Upper lobe of right lung (tissue), 1 donor: ENCODE results near the gene RNF150. TPM values are rescaled to one million over a fixed set of nuclear protein-coding genes. Genes with fewer than 3 reads are reported as not detected.

Experiments used
- ATAC-seq: fragments of 200-7000 bp; cut with Tn5 transposase; one replicate; pipeline ENCODE4 v1.9.1; 2020; ENCODE audit warnings: mild to moderate bottlenecking, moderate library complexity
- DNase-seq: peaks from one replicate; pipeline ENCODE4 v3.0.0-alpha.2; 2020
- H3K27ac ChIP-seq: fragments of 200-600 bp; one replicate; pipeline ENCODE4 v1.8.0; 2022
- H3K27me3 ChIP-seq: fragments of 200-600 bp; one replicate; pipeline ENCODE4 v1.8.0; 2022; ENCODE audit warnings: mild to moderate bottlenecking
- H3K36me3 ChIP-seq: fragments of 200-600 bp; one replicate; pipeline ENCODE4 v1.8.0; 2022
- H3K4me1 ChIP-seq: fragments of 200-600 bp; one replicate; pipeline ENCODE4 v1.8.0; 2022
- H3K4me3 ChIP-seq: fragments of 200-600 bp; one replicate; pipeline ENCODE4 v1.8.0; 2022; ENCODE audit warnings: mild to moderate bottlenecking
- H3K9me3 ChIP-seq: fragments of 200-600 bp; one replicate; pipeline ENCODE4 v1.8.0; 2022
- intact Hi-C: fragments of 100-400 bp; cut with DNase I; formaldehyde crosslinking; loops from one replicate; pipeline ENCODE4 v1.11.0; 2022
- total RNA-seq: library from RNA; stranded (reverse); fragmentation: NEBNext Ultra II Directional; extraction: Animal tissue kit (Norgen Biotek cat#: 25700); gene quantifications from one replicate; pipeline ENCODE4 v1.2.1, GENCODE V29; 2021
- TF ChIP-seq, protein P1 (sequence below): fragments of 200-600 bp; IDR thresholded peaks from one replicate; pipeline ENCODE4 v1.8.0; 2022; ENCODE audit warnings: antibody characterized with exemption
- donor health status: DM: no; HTN: yes; CAD: no; lungs with severe emphysema.

RNF150 gene
- total RNA-seq, 1 donor from 2014 or later: 2.4 TPM

DNA sequence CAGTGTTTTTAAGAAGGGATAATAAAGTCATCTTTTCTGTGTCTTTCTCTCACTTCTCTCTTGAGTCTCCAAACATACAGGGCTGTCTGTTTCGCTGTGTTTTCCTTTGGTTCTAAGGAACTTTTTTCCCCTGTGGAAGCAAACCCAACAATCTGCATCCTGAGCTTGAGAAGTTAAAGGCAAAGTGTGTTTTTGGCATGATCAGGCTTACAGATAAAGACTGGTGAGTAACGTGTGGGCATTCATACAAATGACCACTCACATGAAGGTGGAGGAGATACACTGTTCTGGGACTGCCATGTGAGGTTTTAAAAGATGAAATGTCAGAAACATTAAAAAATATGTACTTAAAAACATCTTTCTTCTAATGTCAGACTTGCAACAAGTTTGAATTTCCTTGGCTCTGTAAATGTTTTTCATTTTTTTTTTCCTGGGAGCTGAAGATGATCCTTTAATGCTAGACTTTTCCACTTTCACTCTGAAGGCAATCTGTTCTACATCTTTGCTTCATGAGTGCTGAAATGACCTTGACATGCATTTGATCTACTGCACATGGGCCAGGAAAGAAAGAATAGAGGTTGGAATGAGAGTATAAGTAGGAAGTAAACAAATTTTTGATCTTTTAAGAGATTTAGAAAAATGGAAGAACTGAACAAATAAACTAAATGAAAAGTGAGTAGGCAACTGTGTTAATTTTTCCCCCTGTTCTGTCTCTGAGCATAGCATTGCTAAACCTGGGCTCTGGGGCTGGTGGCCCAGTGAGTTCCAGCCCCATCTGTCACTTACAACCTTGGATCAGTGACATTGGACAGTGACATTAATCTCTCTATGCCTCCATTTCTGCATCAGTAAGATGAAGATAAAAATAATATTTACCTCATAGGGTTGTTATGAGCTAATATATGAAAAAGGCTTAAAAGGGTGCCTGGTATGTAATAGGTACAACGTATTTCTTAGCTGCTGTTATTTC is 226.0 kb downstream of the RNF150 start:
- ATAC-seq (no peak), DNase-seq (no peak)
- Histone ChIP-seq H3K4me3 (no peak overlapping the region), H3K27me3 (no peaks in the 10 kb centered on the region), H3K9me3 (no peaks in the 10 kb centered on the region), H3K36me3 (no peaks in the 10 kb centered on the region), H3K4me1 (no peaks in the 10 kb centered on the region), H3K27ac (no peak overlapping the region)
- intact Hi-C loops: no loop called here
- TF ChIP-seq, protein P1, sequence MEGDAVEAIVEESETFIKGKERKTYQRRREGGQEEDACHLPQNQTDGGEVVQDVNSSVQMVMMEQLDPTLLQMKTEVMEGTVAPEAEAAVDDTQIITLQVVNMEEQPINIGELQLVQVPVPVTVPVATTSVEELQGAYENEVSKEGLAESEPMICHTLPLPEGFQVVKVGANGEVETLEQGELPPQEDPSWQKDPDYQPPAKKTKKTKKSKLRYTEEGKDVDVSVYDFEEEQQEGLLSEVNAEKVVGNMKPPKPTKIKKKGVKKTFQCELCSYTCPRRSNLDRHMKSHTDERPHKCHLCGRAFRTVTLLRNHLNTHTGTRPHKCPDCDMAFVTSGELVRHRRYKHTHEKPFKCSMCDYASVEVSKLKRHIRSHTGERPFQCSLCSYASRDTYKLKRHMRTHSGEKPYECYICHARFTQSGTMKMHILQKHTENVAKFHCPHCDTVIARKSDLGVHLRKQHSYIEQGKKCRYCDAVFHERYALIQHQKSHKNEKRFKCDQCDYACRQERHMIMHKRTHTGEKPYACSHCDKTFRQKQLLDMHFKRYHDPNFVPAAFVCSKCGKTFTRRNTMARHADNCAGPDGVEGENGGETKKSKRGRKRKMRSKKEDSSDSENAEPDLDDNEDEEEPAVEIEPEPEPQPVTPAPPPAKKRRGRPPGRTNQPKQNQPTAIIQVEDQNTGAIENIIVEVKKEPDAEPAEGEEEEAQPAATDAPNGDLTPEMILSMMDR: no peak

DNA sequence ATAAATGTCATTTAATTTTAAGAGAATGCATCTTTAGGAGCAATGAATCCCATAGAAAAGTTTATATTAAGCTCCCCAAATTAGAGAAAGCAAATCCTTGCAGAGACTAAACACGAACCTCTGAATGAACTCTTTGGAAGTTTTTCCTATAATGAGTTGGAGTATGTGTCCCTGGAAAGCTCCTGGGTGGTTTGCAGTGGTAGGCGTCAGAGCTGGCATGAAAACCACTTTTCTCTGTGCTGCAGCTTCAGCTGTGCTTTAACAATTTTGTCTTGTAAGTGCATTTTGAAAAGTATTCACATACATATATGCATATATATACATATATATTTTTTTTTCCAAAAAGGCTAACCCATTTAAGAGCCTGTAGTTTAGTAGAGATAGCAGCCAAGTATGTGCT is 228.4 kb downstream of the RNF150 start:
- Histone ChIP-seq H3K27me3 (no peaks in the 10 kb centered on the region), H3K4me1 (no peaks in the 10 kb centered on the region), H3K4me3 (no peak overlapping the region), H3K9me3 (no peaks in the 10 kb centered on the region), H3K36me3 (no peaks in the 10 kb centered on the region), H3K27ac (no peak overlapping the region)
- intact Hi-C loops: no loop called here
- DNase-seq: no peak
- no peak for ATAC-seq
- TF ChIP-seq, protein P1: no peak

DNA sequence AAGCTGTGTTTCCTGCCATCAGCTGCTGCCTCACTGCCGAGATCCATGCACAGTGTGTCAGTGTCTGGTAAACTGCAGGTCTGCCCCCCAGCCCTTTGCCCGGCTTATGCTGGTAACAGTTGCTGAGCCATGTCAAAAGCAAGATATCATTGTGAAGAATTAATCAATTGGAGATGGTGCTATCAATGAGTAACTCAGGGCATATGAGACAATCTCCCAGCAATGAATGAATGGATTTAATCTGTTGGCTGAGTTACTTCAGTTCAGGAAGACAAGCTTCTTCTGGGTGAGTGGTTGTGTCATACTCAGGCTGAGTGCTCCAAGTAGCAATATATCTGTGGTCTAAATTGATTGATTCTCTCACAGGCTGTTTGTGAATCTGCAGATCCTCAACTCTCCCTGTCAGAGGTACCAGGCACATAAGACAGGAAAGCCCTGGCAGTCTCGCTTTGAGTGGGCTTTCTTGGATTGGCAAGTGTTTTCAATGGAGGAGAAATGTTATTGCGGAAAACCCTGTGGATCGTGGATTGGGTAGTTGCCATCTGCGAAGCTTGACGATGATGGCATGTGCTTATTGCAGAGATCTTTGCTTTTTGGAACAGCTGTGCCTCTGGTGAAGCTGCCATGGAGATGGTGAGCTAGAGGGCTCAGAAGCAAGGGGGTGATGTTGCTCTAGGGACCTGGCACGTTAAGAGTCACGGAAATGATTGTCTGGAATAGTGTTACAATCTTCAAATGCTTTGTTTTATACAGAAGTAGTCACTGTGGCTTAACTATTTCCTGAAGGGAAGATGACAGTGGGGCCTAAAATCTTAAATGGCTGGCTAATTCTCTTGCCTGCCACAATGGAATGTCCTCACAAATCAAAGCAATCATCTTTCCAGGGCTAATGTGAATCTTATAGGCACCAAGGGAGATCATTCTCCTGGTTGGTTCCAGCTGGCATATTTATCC is 229.5 kb downstream of the RNF150 start:
- no peak overlapping the region for H3K4me3 ChIP-seq
- H3K9me3 ChIP-seq: no peaks in the 10 kb centered on the region
- intact Hi-C loops: no loop called here
- TF ChIP-seq, protein P1: no peak
- ATAC-seq (no peak), DNase-seq (no peak)
- no peaks in the 10 kb centered on the region for H3K36me3 ChIP-seq
- H3K27ac ChIP-seq: no peak overlapping the region
- H3K4me1 ChIP-seq: no peaks in the 10 kb centered on the region
- H3K27me3 ChIP-seq: no peaks in the 10 kb centered on the region

DNA sequence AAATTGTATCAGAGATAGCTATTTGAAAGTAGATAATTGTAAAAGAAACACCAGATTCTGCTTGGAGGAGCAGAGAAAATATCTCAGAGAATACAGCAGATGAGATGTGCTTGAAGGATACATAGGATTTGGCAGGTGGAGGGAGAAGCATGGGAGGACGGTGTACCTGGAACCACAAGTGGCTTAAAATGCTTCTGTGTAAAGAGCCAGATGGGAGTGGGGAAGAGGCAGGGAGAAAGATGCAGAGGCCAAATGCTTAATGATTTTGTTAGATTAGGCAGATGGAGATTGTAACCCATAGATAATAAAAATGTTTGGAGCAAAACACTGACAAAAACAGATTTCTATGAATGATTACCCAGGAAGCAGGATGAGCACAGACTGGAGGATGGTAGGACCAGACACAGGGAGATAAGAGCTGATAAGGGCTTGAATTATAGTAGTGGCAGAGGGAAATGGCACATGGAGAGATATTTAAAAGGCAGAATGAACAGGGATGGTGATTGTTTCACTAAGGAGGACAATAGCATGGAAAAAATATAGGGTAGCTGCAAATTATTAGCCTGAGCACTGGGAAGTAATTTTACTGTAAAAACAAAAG is 231.4 kb downstream of the RNF150 start:
- intact Hi-C loops: no loop called here
- Histone ChIP-seq H3K4me1 (no peaks in the 10 kb centered on the region), H3K4me3 (no peak overlapping the region), H3K9me3 (no peaks in the 10 kb centered on the region), H3K27me3 (no peaks in the 10 kb centered on the region), H3K27ac (no peak overlapping the region), H3K36me3 (no peaks in the 10 kb centered on the region)
- ATAC-seq: no peak
- DNase-seq: no peak
- TF ChIP-seq, protein P1: no peak

DNA sequence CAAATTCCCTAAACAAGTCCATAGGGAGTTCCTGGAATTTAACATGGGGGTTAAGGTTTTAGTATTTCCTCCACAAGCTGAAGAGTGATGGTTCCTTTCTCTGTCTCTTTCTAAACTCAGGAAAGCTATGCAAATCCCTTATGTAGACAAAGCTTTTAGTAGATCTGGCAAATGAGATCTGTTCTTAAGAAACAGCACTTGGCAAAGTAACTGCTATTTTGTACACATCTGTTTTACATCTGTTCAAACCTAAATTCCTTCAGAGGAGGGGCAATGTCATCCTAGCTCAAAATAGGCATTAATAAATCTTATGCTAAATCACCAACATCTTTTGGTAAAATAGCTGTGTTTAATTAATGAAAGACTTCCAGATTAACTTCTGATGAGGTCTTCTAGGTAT is 239.3 kb downstream of the RNF150 start:
- DNase-seq (no peak), ATAC-seq (no peak)
- Histone ChIP-seq H3K9me3 (no peaks in the 10 kb centered on the region), H3K27ac (no peak overlapping the region), H3K4me1 (no peaks in the 10 kb centered on the region), H3K4me3 (no peak overlapping the region), H3K27me3 (no peaks in the 10 kb centered on the region), H3K36me3 (no peaks in the 10 kb centered on the region)
- intact Hi-C loops: no loop called here
- TF ChIP-seq, protein P1: no peak
